ENCODE measurements around the gene CFL1.

The CFL1 gene

GRCh38 chr11:65857853-65858680, at the start of gene CFL1:
Gene CFL1 (minus strand): TSS chr11:65858180. CDS start chr11:65858099, 81 bp downstream.
- TF ChIP-seq ARNT (IDR thresholded peaks at IDR 0.05) (peak; percentile 96), LEF1 (IDR thresholded peaks at IDR 0.05; ENCODE audit: borderline replicate concordance) (peak; percentile 91; the same call in 1 of the 2 replicates), ELF4 (IDR thresholded peaks at IDR 0.05) (peak; percentile 95), NFRKB (IDR thresholded peaks at IDR 0.05) (no peak), SUZ12 (IDR thresholded peaks at IDR 0.05) (no peak), PKNOX1 (IDR thresholded peaks at IDR 0.05) (no peak), TARDBP (IDR thresholded peaks at IDR 0.05) (no peak), FOXA1 (IDR thresholded peaks at IDR 0.05) (no peak), SP1 (IDR thresholded peaks at IDR 0.05) (no peak), BHLHE40 (IDR thresholded peaks at IDR 0.05; ENCODE audit: borderline replicate concordance) (no peak), L3MBTL2 (conservative IDR thresholded peaks at IDR 0.05) (peak; percentile 74), FOXM1 (IDR thresholded peaks at IDR 0.05; ENCODE audit: borderline replicate concordance) (peak; percentile 44; the same call in 1 of the 2 replicates), ZNF384 (IDR thresholded peaks at IDR 0.05) (no peak), HDGF (IDR thresholded peaks at IDR 0.05; ENCODE audit: borderline replicate concordance) (no peak)
- POLR2A ChIA-PET, result interaction anchor here (0.6 to 17.2 kb wide), 16 partner anchors 9 to 737 kb away, joined by 3 to 289 read pairs (median 4); partner anchors contain the start of genes CCDC85B, CTSW, FAM89B and FIBP
- CTCF ChIA-PET, result interaction anchor here (3.7 kb wide), 1 partner anchor 31 kb away, joined by 59 read pairs; the partner anchor contains the start of genes CCDC85B and FIBP
- DNase-seq (ENCODE audit: extremely low spot score), result peak; percentile 85

- CTCF ChIA-PET, result no interaction called here
- TF ChIP-seq FOXM1 (IDR thresholded peaks at IDR 0.05; ENCODE audit: borderline replicate concordance) (no peak), SP1 (IDR thresholded peaks at IDR 0.05) (no peak), PKNOX1 (IDR thresholded peaks at IDR 0.05) (no peak), TARDBP (IDR thresholded peaks at IDR 0.05) (no peak), NFRKB (IDR thresholded peaks at IDR 0.05) (no peak), HDGF (IDR thresholded peaks at IDR 0.05; ENCODE audit: borderline replicate concordance) (no peak), ELF4 (IDR thresholded peaks at IDR 0.05) (no peak), ZNF384 (IDR thresholded peaks at IDR 0.05) (no peak), ARNT (IDR thresholded peaks at IDR 0.05) (no peak), CTBP1 (IDR thresholded peaks at IDR 0.05; ENCODE audit: borderline replicate concordance) (no peak), FOXK2 (IDR thresholded peaks at IDR 0.05) (no peak), SUZ12 (IDR thresholded peaks at IDR 0.05) (no peak), L3MBTL2 (conservative IDR thresholded peaks at IDR 0.05) (no peak), FOXA1 (IDR thresholded peaks at IDR 0.05) (no peak), LEF1 (IDR thresholded peaks at IDR 0.05; ENCODE audit: borderline replicate concordance) (no peak)
- DNase-seq (ENCODE audit: extremely low spot score), result no peak
- POLR2A ChIA-PET, result interaction anchor here (0.6 to 6.2 kb wide), 4 partner anchors 9 to 47 kb away, joined by 3 to 25 read pairs (median 3); partner anchors contain the start of genes CCDC85B and FIBP
Observed at GRCh38 chr11:65906602-65907001, 48.6 kb upstream of the CFL1 start.

DNA sequence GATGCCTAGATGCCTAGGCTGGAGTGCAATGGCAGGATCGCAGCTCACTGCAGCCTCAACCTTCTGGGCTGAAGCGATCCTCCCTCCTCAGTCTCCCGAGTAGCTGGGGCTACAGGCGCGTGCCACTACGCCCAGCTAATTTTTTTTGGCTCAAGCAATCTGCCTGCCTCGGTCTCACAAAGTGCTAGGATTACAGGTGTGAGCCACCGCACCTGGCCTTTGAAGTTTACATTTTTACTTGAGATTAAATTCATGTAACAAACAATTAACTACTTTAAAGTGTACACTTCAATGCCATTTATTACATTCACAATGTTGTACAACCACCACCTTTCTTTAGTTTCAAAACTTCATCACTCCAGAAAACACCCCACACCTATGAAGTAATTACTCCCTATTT, 45.7 kb upstream of the CFL1 start:
- POLR2A ChIA-PET, result interaction anchor here (1.0 to 6.2 kb wide), 3 partner anchors 13 to 44 kb away, joined by 3 to 72 read pairs (median 25); partner anchors contain the start of genes CCDC85B and FIBP
- no peak for DNase-seq (ENCODE audit: extremely low spot score)
- TF ChIP-seq CTBP1 (IDR thresholded peaks at IDR 0.05; ENCODE audit: borderline replicate concordance) (no peak), LEF1 (IDR thresholded peaks at IDR 0.05; ENCODE audit: borderline replicate concordance) (no peak), ZNF384 (IDR thresholded peaks at IDR 0.05) (no peak), TARDBP (IDR thresholded peaks at IDR 0.05) (no peak), ELF4 (IDR thresholded peaks at IDR 0.05) (no peak), L3MBTL2 (conservative IDR thresholded peaks at IDR 0.05) (no peak), ARNT (IDR thresholded peaks at IDR 0.05) (no peak), SP1 (IDR thresholded peaks at IDR 0.05) (no peak), PKNOX1 (IDR thresholded peaks at IDR 0.05) (no peak), HDGF (IDR thresholded peaks at IDR 0.05; ENCODE audit: borderline replicate concordance) (no peak), BHLHE40 (IDR thresholded peaks at IDR 0.05; ENCODE audit: borderline replicate concordance) (no peak), NFRKB (IDR thresholded peaks at IDR 0.05) (no peak), FOXM1 (IDR thresholded peaks at IDR 0.05; ENCODE audit: borderline replicate concordance) (no peak), FOXK2 (IDR thresholded peaks at IDR 0.05) (no peak), FOXA1 (IDR thresholded peaks at IDR 0.05) (no peak), SUZ12 (IDR thresholded peaks at IDR 0.05) (no peak)
- CTCF ChIA-PET, result no interaction called here

DNA sequence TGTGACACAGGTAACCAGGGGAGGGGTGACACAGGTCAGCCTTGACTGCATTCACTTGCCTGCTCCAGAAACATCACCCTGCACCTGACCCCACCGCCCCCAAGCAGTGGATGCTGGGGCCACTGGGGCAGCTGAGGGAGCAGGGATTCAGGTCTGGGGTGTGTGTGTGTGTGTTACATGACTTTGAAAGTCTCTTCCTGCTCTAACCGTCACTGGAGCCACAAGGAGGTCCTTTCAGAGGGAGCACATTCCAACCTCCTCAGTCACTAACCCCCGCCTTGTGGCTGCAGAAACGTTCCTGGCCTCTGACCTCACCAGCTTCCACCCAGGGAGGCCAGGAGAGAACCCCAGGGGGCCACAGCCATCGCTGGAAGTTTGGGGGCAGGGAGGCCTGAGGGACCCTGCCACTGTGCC, 45.1 kb upstream of the CFL1 start:
- ChIA-PET CTCF (interaction anchor here (6.6 kb wide), 1 partner anchor 13 kb away, joined by 36 read pairs; the partner anchor contains the start of genes CCDC85B and FIBP), POLR2A (interaction anchor here (1.0 to 5.8 kb wide), 4 partner anchors 12 to 184 kb away, joined by 3 to 72 read pairs (median 4); partner anchors contain the start of genes CCDC85B and FIBP)
- TF ChIP-seq FOXA1 (IDR thresholded peaks at IDR 0.05) (no peak), HDGF (IDR thresholded peaks at IDR 0.05; ENCODE audit: borderline replicate concordance) (no peak), FOXK2 (IDR thresholded peaks at IDR 0.05) (no peak), BHLHE40 (IDR thresholded peaks at IDR 0.05; ENCODE audit: borderline replicate concordance) (no peak)
- no peak for DNase-seq (ENCODE audit: extremely low spot score)

DNA sequence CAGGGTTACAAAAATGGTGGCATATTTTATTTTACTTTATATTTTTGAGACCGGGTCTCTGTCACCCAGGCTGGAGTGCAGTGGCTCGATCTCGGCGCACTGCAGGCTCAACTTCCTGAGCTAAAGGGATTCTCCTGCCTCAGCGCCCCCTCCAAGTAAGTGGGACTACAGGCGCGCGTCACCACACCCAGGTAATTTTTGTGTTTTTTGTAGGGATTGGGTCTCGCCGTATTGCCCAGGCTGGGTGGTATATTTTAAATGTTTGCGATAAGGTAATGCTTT, 42.9 kb upstream of the CFL1 start:
- CTCF ChIA-PET, result interaction anchor here (0.6 to 6.6 kb wide), 2 partner anchors 11 to 31 kb away, joined by 3 to 36 read pairs; partner anchors contain the start of genes CCDC85B and FIBP

More for the DNA sequence above, 42.9 kb upstream of the CFL1 start:
- POLR2A ChIA-PET, result interaction anchor here (1.0 to 5.8 kb wide), 3 partner anchors 10 to 43 kb away, joined by 3 to 72 read pairs (median 4); partner anchors contain the start of genes CCDC85B, CFL1 and FIBP
- no peak for DNase-seq (ENCODE audit: extremely low spot score)
- TF ChIP-seq LEF1 (IDR thresholded peaks at IDR 0.05; ENCODE audit: borderline replicate concordance), result no peak
- no peak for TF ChIP-seq ARNT (IDR thresholded peaks at IDR 0.05)
- no peak for TF ChIP-seq L3MBTL2 (conservative IDR thresholded peaks at IDR 0.05)
- TF ChIP-seq PKNOX1 (IDR thresholded peaks at IDR 0.05), result no peak
- no peak for TF ChIP-seq FOXA1 (IDR thresholded peaks at IDR 0.05)
- TF ChIP-seq NFRKB (IDR thresholded peaks at IDR 0.05), result no peak
- TF ChIP-seq SUZ12 (IDR thresholded peaks at IDR 0.05), result no peak
- TF ChIP-seq HDGF (IDR thresholded peaks at IDR 0.05; ENCODE audit: borderline replicate concordance), result no peak

Measured in HEK293T (cell line).